Naive thymus-derived CD8-positive, alpha-beta T cell (primary cell): ENCODE measurements around the gene CRIP3. TPM values are rescaled to one million over a fixed set of nuclear protein-coding genes. Genes with fewer than 3 reads are reported as not detected.

Experiments used
- ATAC-seq, 2 donors: fragments of 150-1000 bp; cut with Tn5 transposase in 1 of 2; sonication (Bioruptor Pico), chemical (Tn5 transposase) in 1 of 2; 1 replicate in 1 of 2; 2 replicates in 1 of 2; pipeline ENCODE4 v1.10.0; 2021; ENCODE audit warnings: mild to moderate bottlenecking in 2 of 2, moderate library complexity in 2 of 2
- POLR2A ChIA-PET: fragments of 350-600 bp; sonication (Branson Sonifier 250); formaldehyde crosslinking; loops from one replicate; lab custom pipeline; 2021; ENCODE audit warnings: antibody characterized with exemption; lab: Charles Lee
- DNase-seq, 10 donors: peaks; one replicate each; pipeline versions ENCODE4 v3.0.0 to v3.0.0-alpha.2; 2020 to 2022
- H3K27ac Mint-ChIP-seq, 10 donors: one replicate each; pipeline ENCODE4 v1.8.0; 2020 to 2022; ENCODE audit warnings: mild to moderate bottlenecking in 10 of 10, mixed read lengths in 10 of 10, moderate library complexity in 4 of 10, inconsistent platforms in 1 of 10
- H3K27me3 Mint-ChIP-seq, 5 donors: one replicate each; pipeline ENCODE4 v1.8.0; 2021 to 2022; ENCODE audit warnings: mixed read lengths in 5 of 5
- H3K36me3 Mint-ChIP-seq, 3 donors: one replicate each; pipeline ENCODE4 v1.8.0; 2020 to 2022; ENCODE audit warnings: mixed read lengths in 3 of 3, mild to moderate bottlenecking in 2 of 3, inconsistent platforms in 1 of 3
- H3K4me1 Mint-ChIP-seq, 4 donors: one replicate each; pipeline ENCODE4 v1.8.0; 2021 to 2022; ENCODE audit warnings: mixed read lengths in 4 of 4
- H3K4me3 Mint-ChIP-seq, 10 donors: one replicate each; pipeline ENCODE4 v1.8.0; 2020 to 2022; ENCODE audit warnings: mild to moderate bottlenecking in 10 of 10, mixed read lengths in 10 of 10, moderate library complexity in 6 of 10, inconsistent platforms in 1 of 10
- H3K9me3 Mint-ChIP-seq, 9 donors: one replicate each; pipeline ENCODE4 v1.8.0; 2020 to 2022; ENCODE audit warnings: mixed read lengths in 9 of 9, mild to moderate bottlenecking in 3 of 9, inconsistent platforms in 1 of 9, moderate library complexity in 1 of 9
- polyA plus RNA-seq, 3 donors: library from polyadenylated mRNA; unstranded; fragments of 300-500 nt; fragmentation: Illumina TruSeq; gene quantifications; one replicate each; pipeline ENCODE4 v1.2.3, GENCODE V29; 2021
- total RNA-seq, 8 experiments: library from RNA in 2 of 8; stranded (reverse) in 2 of 8; gene quantifications; one replicate each; pipeline ENCODE4 v1.2.3 and lab custom pipeline; 2021 to 2026

Gene CRIP3
- total and polyA plus RNA-seq, 5 experiments from 2014 or later = 4.1 to 5.3 TPM; not detected in 3

GRCh38 chr6:43331891-43332290 lies 23.3 kb upstream of the CRIP3 start:
- H3K27ac Mint-ChIP-seq = peak overlapping the region in 5 of 10 donors; percentile 4 to 84 (median 56)
- POLR2A ChIA-PET = no interaction called here
- ATAC-seq (no peak), DNase-seq (no peak)
- H3K4me3 Mint-ChIP-seq = peak overlapping the region in 5 of 10 donors; percentile 2 to 47 (median 18)
- H3K9me3 Mint-ChIP-seq = no peaks in the 10 kb centered on the region
- H3K27me3 Mint-ChIP-seq = no peaks in the 10 kb centered on the region
- H3K36me3 Mint-ChIP-seq = peaks cover 0 to 15% (median 8%) of the 10 kb centered on the region in 3 donors
- H3K4me1 Mint-ChIP-seq = peaks cover 10 to 19% (median 14%) of the 10 kb centered on the region in 4 donors

- ATAC-seq (no peak), DNase-seq (no peak)
- no peaks in the 10 kb centered on the region for H3K27me3 Mint-ChIP-seq
- H3K4me3 Mint-ChIP-seq = peak overlapping the region in 2 of 10 donors; percentile 22 to 47
- peak overlapping the region in 5 of 10 donors; percentile 4 to 84 (median 56) for H3K27ac Mint-ChIP-seq
- POLR2A ChIA-PET = no interaction called here
- H3K9me3 Mint-ChIP-seq = no peaks in the 10 kb centered on the region
- peaks cover 0 to 15% (median 8%) of the 10 kb centered on the region in 3 donors for H3K36me3 Mint-ChIP-seq
- peaks cover 10 to 19% (median 14%) of the 10 kb centered on the region in 4 donors for H3K4me1 Mint-ChIP-seq
Measured at GRCh38 chr6:43331470-43331869, 22.8 kb upstream of the CRIP3 start.

GRCh38 chr6:43328528-43328927 lies 19.9 kb upstream of the CRIP3 start:
- Mint-ChIP-seq H3K9me3 (no peaks in the 10 kb centered on the region), H3K4me1 (peaks cover 7 to 23% (median 14%) of the 10 kb centered on the region in 4 donors), H3K27me3 (no peaks in the 10 kb centered on the region), H3K27ac (no peak overlapping the region), H3K4me3 (no peak overlapping the region), H3K36me3 (peaks cover 0 to 16% (median 12%) of the 10 kb centered on the region in 3 donors)
- ATAC-seq = no peak
- DNase-seq = no peak
- POLR2A ChIA-PET = interaction anchor here (0.6 kb wide), 1 partner anchor 371 kb away, joined by 6 read pairs; no protein-coding TSS in a partner anchor

- POLR2A ChIA-PET = no interaction called here
- DNase-seq (no peak), ATAC-seq (no peak)
- no peak overlapping the region for H3K27ac Mint-ChIP-seq
- H3K9me3 Mint-ChIP-seq = no peaks in the 10 kb centered on the region
- H3K27me3 Mint-ChIP-seq = no peaks in the 10 kb centered on the region
- H3K4me3 Mint-ChIP-seq = no peak overlapping the region
- peaks cover 0 to 16% (median under 1%) of the 10 kb centered on the region in 4 donors for H3K4me1 Mint-ChIP-seq
- peaks cover 0 to 30% (median 12%) of the 10 kb centered on the region in 3 donors for H3K36me3 Mint-ChIP-seq
Measured at GRCh38 chr6:43325876-43326275, 17.2 kb upstream of the CRIP3 start.

GRCh38 chr6:43318011-43318410 lies 9.4 kb upstream of the CRIP3 start:
- Mint-ChIP-seq H3K9me3 (no peaks in the 10 kb centered on the region), H3K27me3 (no peaks in the 10 kb centered on the region), H3K4me3 (peak overlapping the region in 1 of 10 donors; percentile 47), H3K36me3 (peaks cover 0 to 16% (median 6%) of the 10 kb centered on the region in 3 donors), H3K4me1 (peaks cover 0 to 40% (median 0%) of the 10 kb centered on the region in 4 donors), H3K27ac (peak overlapping the region in 2 of 10 donors; percentile 44 to 72)
- POLR2A ChIA-PET = no interaction called here
- ATAC-seq = peak in 1 of 2 donors; percentile 17
- DNase-seq = no peak

- Mint-ChIP-seq H3K4me3 (no peak overlapping the region), H3K36me3 (peaks cover 0 to 6% (median 2%) of the 10 kb centered on the region in 3 donors), H3K27ac (no peak overlapping the region), H3K4me1 (peaks cover 1 to 51% (median 5%) of the 10 kb centered on the region in 4 donors), H3K9me3 (no peaks in the 10 kb centered on the region), H3K27me3 (peaks cover 0 to 9% (median 0%) of the 10 kb centered on the region in 5 donors)
- DNase-seq (no peak), ATAC-seq (no peak)
- POLR2A ChIA-PET = no interaction called here
Measured at GRCh38 chr6:43313813-43314212, 5.2 kb upstream of the CRIP3 start.

GRCh38 chr6:43311666-43312065 lies 3.0 kb upstream of the CRIP3 start:
- peaks cover 4 to 47% (median 9%) of the 10 kb centered on the region in 4 donors for H3K4me1 Mint-ChIP-seq
- no peaks in the 10 kb centered on the region for H3K9me3 Mint-ChIP-seq
- H3K36me3 Mint-ChIP-seq = peaks cover 0 to 3% (median 0%) of the 10 kb centered on the region in 3 donors
- POLR2A ChIA-PET = no interaction called here
- DNase-seq = no peak
- H3K4me3 Mint-ChIP-seq = no peak overlapping the region
- H3K27me3 Mint-ChIP-seq = peaks cover 0 to 9% (median 0%) of the 10 kb centered on the region in 5 donors
- H3K27ac Mint-ChIP-seq = no peak overlapping the region
- ATAC-seq = no peak

GRCh38 chr6:43310624-43311023 lies 2.0 kb upstream of the CRIP3 start:
- ATAC-seq (no peak), DNase-seq (no peak)
- no peaks in the 10 kb centered on the region for H3K9me3 Mint-ChIP-seq
- H3K4me3 Mint-ChIP-seq = no peak overlapping the region
- H3K36me3 Mint-ChIP-seq = peaks cover 0 to 3% (median 0%) of the 10 kb centered on the region in 3 donors
- POLR2A ChIA-PET = no interaction called here
- H3K27ac Mint-ChIP-seq = no peak overlapping the region
- peaks cover 0 to 9% (median 0%) of the 10 kb centered on the region in 5 donors for H3K27me3 Mint-ChIP-seq
- peaks cover 4 to 41% (median 9%) of the 10 kb centered on the region in 4 donors for H3K4me1 Mint-ChIP-seq

GRCh38 chr6:43310134-43310533 lies 1.5 kb upstream of the CRIP3 start:
- Mint-ChIP-seq H3K4me1 (peaks cover 4 to 40% (median 9%) of the 10 kb centered on the region in 4 donors), H3K9me3 (no peaks in the 10 kb centered on the region), H3K27me3 (peaks cover 0 to 9% (median 0%) of the 10 kb centered on the region in 5 donors), H3K27ac (no peak overlapping the region), H3K36me3 (no peaks in the 10 kb centered on the region), H3K4me3 (peak overlapping the region in 2 of 10 donors; percentile 1 to 44)
- DNase-seq = no peak
- ATAC-seq = no peak
- POLR2A ChIA-PET = interaction anchor here (0.5 kb wide), 1 partner anchor 74 kb away, joined by 3 read pairs; no protein-coding TSS in a partner anchor

GRCh38 chr6:43308990-43309477 lies 408 bp upstream of the CRIP3 start:
- ATAC-seq (peak in 1 of 2 donors; percentile 22), DNase-seq (no peak)
- peaks cover 4 to 39% (median 9%) of the 10 kb centered on the region in 4 donors for H3K4me1 Mint-ChIP-seq
- no peaks in the 10 kb centered on the region for H3K36me3 Mint-ChIP-seq
- peak overlapping the region in 4 of 10 donors; percentile 22 to 80 (median 56) for H3K27ac Mint-ChIP-seq
- H3K9me3 Mint-ChIP-seq = no peaks in the 10 kb centered on the region
- POLR2A ChIA-PET = interaction anchor here (0.6 to 1.2 kb wide), 4 partner anchors 84 to 119 kb away, joined by 3 to 5 read pairs (median 3); partner anchors contain the start of gene ABCC10
- peaks cover 0 to 9% (median 0%) of the 10 kb centered on the region in 5 donors for H3K27me3 Mint-ChIP-seq
- peak overlapping the region; percentile 77 to 85 (median 82) for H3K4me3 Mint-ChIP-seq

- no peak for DNase-seq
- Mint-ChIP-seq H3K36me3 (no peaks in the 10 kb centered on the region), H3K27me3 (peaks cover 0 to 9% (median 0%) of the 10 kb centered on the region in 5 donors), H3K4me3 (peak overlapping the region in 9 of 10 donors; percentile 10 to 72 (median 43)), H3K27ac (peak overlapping the region in 1 of 10 donors; percentile 39), H3K4me1 (peaks cover 4 to 30% (median 9%) of the 10 kb centered on the region in 4 donors), H3K9me3 (no peaks in the 10 kb centered on the region)
- no peak for ATAC-seq
- POLR2A ChIA-PET = interaction anchor here (0.7 to 1.2 kb wide), 5 partner anchors 27 to 120 kb away, joined by 3 to 5 read pairs (median 4); partner anchors contain the start of genes ABCC10 and ZNF318
Measured at GRCh38 chr6:43307451-43308100, 1.1 kb downstream of the CRIP3 start.

GRCh38 chr6:43306086-43306485 lies 2.5 kb downstream of the CRIP3 start:
- no peak for DNase-seq
- Mint-ChIP-seq H3K9me3 (no peaks in the 10 kb centered on the region), H3K27me3 (peaks cover 0 to 7% (median 2%) of the 10 kb centered on the region in 5 donors)

More at GRCh38 chr6:43306086-43306485, 2.5 kb downstream of the CRIP3 start:
- H3K27ac Mint-ChIP-seq = no peak overlapping the region
- no peaks in the 10 kb centered on the region for H3K36me3 Mint-ChIP-seq
- H3K4me3 Mint-ChIP-seq = peak overlapping the region in 1 of 10 donors; percentile 45
- peaks cover 4 to 22% (median 9%) of the 10 kb centered on the region in 4 donors for H3K4me1 Mint-ChIP-seq
- POLR2A ChIA-PET = no interaction called here
- ATAC-seq = no peak
